ENCODE results near the gene C2CD2.

The C2CD2 gene

GRCh38 chr21:41836166-41837015 is 117.4 kb downstream of the C2CD2 start:
- FAIRE-seq, result no peak

- FAIRE-seq, result no peak
These were observed 118.1 kb downstream of the C2CD2 start for GRCh38 chr21:41835711-41836154.
